HepG2 (cell line): Measurements from ENCODE around the gene CYP2W1. TPM values are rescaled to one million over a fixed set of nuclear protein-coding genes. Genes with fewer than 3 reads are reported as not detected.

Experiments
- DMAP1 ChIP-seq: IDR thresholded peaks from 2 replicates; pipeline ENCODE4 v1.6.1; 2016
- EED ChIP-seq: sonication (generic); formaldehyde crosslinking; IDR thresholded peaks from 2 replicates; pipeline ENCODE4 v1.5.0; 2020; ENCODE audit warnings: mild to moderate bottlenecking, missing genetic modification reagents
- HDAC2 ChIP-seq: sonication (generic); formaldehyde crosslinking; IDR thresholded peaks from 2 replicates; pipeline ENCODE4 v1.4.0; 2020; ENCODE audit warnings: missing genetic modification reagents
- MAFF ChIP-seq: IDR thresholded peaks from 2 replicates; pipeline ENCODE4 v1.6.1; 2011; ENCODE audit warnings: low read depth, low read length, improper control_type of control experiment
- NFATC3 ChIP-seq: sonication (generic); formaldehyde crosslinking; IDR thresholded peaks from 2 replicates; pipeline ENCODE4 v1.5.1; 2020; ENCODE audit warnings: mild to moderate bottlenecking, missing genetic modification reagents
- PHF20 ChIP-seq: sonication (generic); formaldehyde crosslinking; IDR thresholded peaks from 2 replicates; pipeline ENCODE4 v1.5.0; 2020; ENCODE audit warnings: mild to moderate bottlenecking, missing genetic modification reagents
- ZNF225 ChIP-seq: sonication (generic); formaldehyde crosslinking; IDR thresholded peaks from 2 replicates; pipeline ENCODE4 v1.4.0; 2020; ENCODE audit warnings: mild to moderate bottlenecking, missing genetic modification reagents
- ZNF253 ChIP-seq: sonication (generic); formaldehyde crosslinking; IDR thresholded peaks from 2 replicates; pipeline ENCODE4 v1.8.0; 2022; ENCODE audit warnings: mild to moderate bottlenecking, missing genetic modification reagents, borderline replicate concordance
- ZNF335 ChIP-seq: sonication (generic); formaldehyde crosslinking; IDR thresholded peaks from 2 replicates; pipeline ENCODE4 v1.4.0; 2020; ENCODE audit warnings: missing genetic modification reagents
- ZNF343 ChIP-seq: sonication (generic); formaldehyde crosslinking; IDR thresholded peaks from 2 replicates; pipeline ENCODE4 v1.4.0; 2020; ENCODE audit warnings: mild to moderate bottlenecking, missing genetic modification reagents
- polyA plus RNA-seq, 8 experiments: library from polyadenylated mRNA; depleted of rRNA in 3 of 8; stranded (reverse) in 7 of 8; unstranded in 1 of 8; fragments of >200 nt; fragmentation: Illumina TruSeq in 4 of 8; extraction: Trizol in 4 of 8; gene quantifications; 2 replicates each; pipeline versions ENCODE4 v1.2.1 to v1.2.3, GENCODE V29; 2011 to 2016; ENCODE audit warnings: low read depth in 4 of 8, missing spikeins in 1 of 8, mixed read lengths in 1 of 8; ENCODE audit not compliant: insufficient read depth in 1 of 8
- total RNA-seq, 5 experiments: library from RNA; depleted of rRNA; stranded (reverse); fragments of >200 nt; fragmentation: Illumina TruSeq; extraction: Trizol; gene quantifications; 2 replicates each; pipeline ENCODE4 v1.2.3, GENCODE V29; 2016; ENCODE audit warnings: low read depth in 1 of 5
- TF ChIP-seq, protein P1 (sequence below): IDR thresholded peaks from 2 replicates; pipeline ENCODE4 v1.6.1; 2016; ENCODE audit warnings: missing compliant biosample characterization, missing genetic modification reagents, borderline replicate concordance
- TF ChIP-seq, protein P2 (sequence below): sonication (generic); formaldehyde crosslinking; IDR thresholded peaks from 2 replicates; pipeline ENCODE4 v1.4.0; 2020; ENCODE audit warnings: mild to moderate bottlenecking, missing genetic modification reagents
- TF ChIP-seq, protein P3 (sequence below): sonication (generic); formaldehyde crosslinking; IDR thresholded peaks from 2 replicates; pipeline ENCODE4 v1.4.0; 2020; ENCODE audit warnings: missing genetic modification reagents, borderline replicate concordance
- TF ChIP-seq, protein P4 (sequence below): sonication (generic); formaldehyde crosslinking; conservative IDR thresholded peaks from 2 replicates; pipeline ENCODE4 v1.5.0; 2020; ENCODE audit warnings: missing genetic modification reagents
- TF ChIP-seq, protein P5 (sequence below): sonication (generic); formaldehyde crosslinking; conservative IDR thresholded peaks from 2 replicates; pipeline ENCODE4 v1.4.0; 2020; ENCODE audit warnings: missing genetic modification reagents
- TF ChIP-seq, protein P6 (sequence below): sonication (generic); formaldehyde crosslinking; IDR thresholded peaks from 2 replicates; pipeline ENCODE4 v1.5.1; 2020; ENCODE audit warnings: missing genetic modification reagents, mild to moderate bottlenecking, borderline replicate concordance

The CYP2W1 gene
- total and polyA plus RNA-seq, 2 of the 13 experiments (the other 11 are each of a cell fraction or from before 2014, with no cell fraction given), result 19.5 to 31.7 TPM

DNA sequence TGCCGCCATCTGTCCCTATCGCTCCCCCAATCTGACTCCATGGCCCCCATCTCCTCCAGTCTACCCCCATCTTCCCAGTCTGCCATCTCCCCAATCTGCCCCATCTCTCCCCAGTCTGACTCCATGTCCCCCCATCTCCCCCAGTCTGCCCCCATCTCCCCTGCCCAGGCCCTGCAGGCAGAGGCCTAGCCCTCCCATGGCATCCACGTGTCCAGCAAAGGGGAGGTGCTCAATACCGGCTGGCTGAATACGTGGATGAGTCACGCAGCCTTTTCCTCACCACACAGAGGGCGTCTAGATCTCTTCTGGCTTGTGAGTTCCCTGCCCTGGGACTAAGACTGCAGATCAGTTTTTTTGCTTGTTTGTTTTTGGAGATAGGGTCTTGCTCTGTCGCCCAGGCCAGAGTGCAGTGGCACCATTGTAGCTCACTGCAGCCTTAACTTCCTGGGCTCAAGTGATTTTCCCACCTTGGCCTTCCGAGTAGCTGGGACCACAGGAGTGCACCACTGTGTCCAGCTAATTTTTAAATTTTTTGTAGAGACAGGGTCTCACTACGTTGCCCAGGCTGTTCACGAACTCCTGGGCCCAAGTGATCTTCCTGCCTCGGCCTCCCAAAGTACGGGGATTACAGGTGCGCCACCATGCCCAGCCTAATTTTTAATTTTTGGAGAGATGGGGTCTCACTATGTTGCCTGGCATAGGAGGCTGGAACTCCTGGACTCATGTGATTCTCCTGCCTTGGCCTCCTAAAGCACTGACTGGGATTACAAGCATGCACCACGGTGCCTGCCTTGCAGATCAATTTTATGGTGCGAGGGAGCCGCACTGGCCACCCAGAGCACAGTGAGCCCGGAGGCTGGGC lies 46.0 kb downstream of the CYP2W1 start (continued):
- TF ChIP-seq, protein P1, sequence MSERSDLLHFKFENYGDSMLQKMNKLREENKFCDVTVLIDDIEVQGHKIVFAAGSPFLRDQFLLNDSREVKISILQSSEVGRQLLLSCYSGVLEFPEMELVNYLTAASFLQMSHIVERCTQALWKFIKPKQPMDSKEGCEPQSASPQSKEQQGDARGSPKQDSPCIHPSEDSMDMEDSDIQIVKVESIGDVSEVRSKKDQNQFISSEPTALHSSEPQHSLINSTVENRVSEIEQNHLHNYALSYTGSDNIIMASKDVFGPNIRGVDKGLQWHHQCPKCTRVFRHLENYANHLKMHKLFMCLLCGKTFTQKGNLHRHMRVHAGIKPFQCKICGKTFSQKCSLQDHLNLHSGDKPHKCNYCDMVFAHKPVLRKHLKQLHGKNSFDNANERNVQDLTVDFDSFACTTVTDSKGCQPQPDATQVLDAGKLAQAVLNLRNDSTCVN, result peak; percentile 65; the same call in 1 of the 2 replicates
- TF ChIP-seq ZNF253 (CRISPR knock-in tag), result no peak
- TF ChIP-seq, protein P2, sequence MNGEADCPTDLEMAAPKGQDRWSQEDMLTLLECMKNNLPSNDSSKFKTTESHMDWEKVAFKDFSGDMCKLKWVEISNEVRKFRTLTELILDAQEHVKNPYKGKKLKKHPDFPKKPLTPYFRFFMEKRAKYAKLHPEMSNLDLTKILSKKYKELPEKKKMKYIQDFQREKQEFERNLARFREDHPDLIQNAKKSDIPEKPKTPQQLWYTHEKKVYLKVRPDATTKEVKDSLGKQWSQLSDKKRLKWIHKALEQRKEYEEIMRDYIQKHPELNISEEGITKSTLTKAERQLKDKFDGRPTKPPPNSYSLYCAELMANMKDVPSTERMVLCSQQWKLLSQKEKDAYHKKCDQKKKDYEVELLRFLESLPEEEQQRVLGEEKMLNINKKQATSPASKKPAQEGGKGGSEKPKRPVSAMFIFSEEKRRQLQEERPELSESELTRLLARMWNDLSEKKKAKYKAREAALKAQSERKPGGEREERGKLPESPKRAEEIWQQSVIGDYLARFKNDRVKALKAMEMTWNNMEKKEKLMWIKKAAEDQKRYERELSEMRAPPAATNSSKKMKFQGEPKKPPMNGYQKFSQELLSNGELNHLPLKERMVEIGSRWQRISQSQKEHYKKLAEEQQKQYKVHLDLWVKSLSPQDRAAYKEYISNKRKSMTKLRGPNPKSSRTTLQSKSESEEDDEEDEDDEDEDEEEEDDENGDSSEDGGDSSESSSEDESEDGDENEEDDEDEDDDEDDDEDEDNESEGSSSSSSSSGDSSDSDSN (CRISPR knock-in tag), result no peak
- TF ChIP-seq, protein P3, sequence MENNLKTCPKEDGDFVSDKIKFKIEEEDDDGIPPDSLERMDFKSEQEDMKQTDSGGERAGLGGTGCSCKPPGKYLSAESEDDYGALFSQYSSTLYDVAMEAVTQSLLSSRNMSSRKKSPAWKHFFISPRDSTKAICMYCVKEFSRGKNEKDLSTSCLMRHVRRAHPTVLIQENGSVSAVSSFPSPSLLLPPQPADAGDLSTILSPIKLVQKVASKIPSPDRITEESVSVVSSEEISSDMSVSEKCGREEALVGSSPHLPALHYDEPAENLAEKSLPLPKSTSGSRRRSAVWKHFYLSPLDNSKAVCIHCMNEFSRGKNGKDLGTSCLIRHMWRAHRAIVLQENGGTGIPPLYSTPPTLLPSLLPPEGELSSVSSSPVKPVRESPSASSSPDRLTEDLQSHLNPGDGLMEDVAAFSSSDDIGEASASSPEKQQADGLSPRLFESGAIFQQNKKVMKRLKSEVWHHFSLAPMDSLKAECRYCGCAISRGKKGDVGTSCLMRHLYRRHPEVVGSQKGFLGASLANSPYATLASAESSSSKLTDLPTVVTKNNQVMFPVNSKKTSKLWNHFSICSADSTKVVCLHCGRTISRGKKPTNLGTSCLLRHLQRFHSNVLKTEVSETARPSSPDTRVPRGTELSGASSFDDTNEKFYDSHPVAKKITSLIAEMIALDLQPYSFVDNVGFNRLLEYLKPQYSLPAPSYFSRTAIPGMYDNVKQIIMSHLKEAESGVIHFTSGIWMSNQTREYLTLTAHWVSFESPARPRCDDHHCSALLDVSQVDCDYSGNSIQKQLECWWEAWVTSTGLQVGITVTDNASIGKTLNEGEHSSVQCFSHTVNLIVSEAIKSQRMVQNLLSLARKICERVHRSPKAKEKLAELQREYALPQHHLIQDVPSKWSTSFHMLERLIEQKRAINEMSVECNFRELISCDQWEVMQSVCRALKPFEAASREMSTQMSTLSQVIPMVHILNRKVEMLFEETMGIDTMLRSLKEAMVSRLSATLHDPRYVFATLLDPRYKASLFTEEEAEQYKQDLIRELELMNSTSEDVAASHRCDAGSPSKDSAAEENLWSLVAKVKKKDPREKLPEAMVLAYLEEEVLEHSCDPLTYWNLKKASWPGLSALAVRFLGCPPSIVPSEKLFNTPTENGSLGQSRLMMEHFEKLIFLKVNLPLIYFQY (CRISPR knock-in tag), result no peak
- TF ChIP-seq ZNF335 (CRISPR knock-in tag), result peak; percentile 94
- peak; percentile 74 for TF ChIP-seq DMAP1
- no peak for TF ChIP-seq ZNF225 (CRISPR knock-in tag)
- no peak for TF ChIP-seq NFATC3 (CRISPR knock-in tag)
- no peak for TF ChIP-seq PHF20 (CRISPR knock-in tag)
- no peak for TF ChIP-seq ZNF343 (CRISPR knock-in tag)
- TF ChIP-seq, protein P4, sequence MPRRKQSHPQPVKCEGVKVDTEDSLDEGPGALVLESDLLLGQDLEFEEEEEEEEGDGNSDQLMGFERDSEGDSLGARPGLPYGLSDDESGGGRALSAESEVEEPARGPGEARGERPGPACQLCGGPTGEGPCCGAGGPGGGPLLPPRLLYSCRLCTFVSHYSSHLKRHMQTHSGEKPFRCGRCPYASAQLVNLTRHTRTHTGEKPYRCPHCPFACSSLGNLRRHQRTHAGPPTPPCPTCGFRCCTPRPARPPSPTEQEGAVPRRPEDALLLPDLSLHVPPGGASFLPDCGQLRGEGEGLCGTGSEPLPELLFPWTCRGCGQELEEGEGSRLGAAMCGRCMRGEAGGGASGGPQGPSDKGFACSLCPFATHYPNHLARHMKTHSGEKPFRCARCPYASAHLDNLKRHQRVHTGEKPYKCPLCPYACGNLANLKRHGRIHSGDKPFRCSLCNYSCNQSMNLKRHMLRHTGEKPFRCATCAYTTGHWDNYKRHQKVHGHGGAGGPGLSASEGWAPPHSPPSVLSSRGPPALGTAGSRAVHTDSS (CRISPR knock-in tag), result no peak
- no peak for TF ChIP-seq MAFF
- no peak for TF ChIP-seq EED
- peak; percentile 63 for TF ChIP-seq HDAC2 (CRISPR knock-in tag)
- TF ChIP-seq, protein P5, sequence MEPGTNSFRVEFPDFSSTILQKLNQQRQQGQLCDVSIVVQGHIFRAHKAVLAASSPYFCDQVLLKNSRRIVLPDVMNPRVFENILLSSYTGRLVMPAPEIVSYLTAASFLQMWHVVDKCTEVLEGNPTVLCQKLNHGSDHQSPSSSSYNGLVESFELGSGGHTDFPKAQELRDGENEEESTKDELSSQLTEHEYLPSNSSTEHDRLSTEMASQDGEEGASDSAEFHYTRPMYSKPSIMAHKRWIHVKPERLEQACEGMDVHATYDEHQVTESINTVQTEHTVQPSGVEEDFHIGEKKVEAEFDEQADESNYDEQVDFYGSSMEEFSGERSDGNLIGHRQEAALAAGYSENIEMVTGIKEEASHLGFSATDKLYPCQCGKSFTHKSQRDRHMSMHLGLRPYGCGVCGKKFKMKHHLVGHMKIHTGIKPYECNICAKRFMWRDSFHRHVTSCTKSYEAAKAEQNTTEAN (CRISPR knock-in tag), result no peak
- TF ChIP-seq, protein P6, sequence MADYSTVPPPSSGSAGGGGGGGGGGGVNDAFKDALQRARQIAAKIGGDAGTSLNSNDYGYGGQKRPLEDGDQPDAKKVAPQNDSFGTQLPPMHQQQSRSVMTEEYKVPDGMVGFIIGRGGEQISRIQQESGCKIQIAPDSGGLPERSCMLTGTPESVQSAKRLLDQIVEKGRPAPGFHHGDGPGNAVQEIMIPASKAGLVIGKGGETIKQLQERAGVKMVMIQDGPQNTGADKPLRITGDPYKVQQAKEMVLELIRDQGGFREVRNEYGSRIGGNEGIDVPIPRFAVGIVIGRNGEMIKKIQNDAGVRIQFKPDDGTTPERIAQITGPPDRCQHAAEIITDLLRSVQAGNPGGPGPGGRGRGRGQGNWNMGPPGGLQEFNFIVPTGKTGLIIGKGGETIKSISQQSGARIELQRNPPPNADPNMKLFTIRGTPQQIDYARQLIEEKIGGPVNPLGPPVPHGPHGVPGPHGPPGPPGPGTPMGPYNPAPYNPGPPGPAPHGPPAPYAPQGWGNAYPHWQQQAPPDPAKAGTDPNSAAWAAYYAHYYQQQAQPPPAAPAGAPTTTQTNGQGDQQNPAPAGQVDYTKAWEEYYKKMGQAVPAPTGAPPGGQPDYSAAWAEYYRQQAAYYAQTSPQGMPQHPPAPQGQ (CRISPR knock-in tag), result no peak
